Heart right ventricle (tissue), 16 donors: ENCODE measurements around the gene MBOAT2. TPM values are rescaled to one million over a fixed set of nuclear protein-coding genes. Genes with fewer than 3 reads are reported as not detected.
A peak's percentile ranks its signal among the peaks of the same experiment; 100 is the strongest.

ENCODE experiments used
- ATAC-seq, 8 donors: fragments of 200-7000 bp; cut with Tn5 transposase; one replicate each; pipeline ENCODE4 v1.9.1; 2020; ENCODE audit warnings: mild to moderate bottlenecking in 8 of 8, moderate library complexity in 8 of 8, moderate number of reproducible peaks in 1 of 8
- DNase-seq, 2 donors: peaks; one replicate each; pipeline ENCODE4 v3.0.0-alpha.2; 2020
- H3K27ac ChIP-seq, 10 donors: fragments of 200-600 bp; sonication (generic) in 2 of 10; one replicate each; pipeline versions ENCODE4 v1.5.0 to v1.8.0; 2020 to 2022; ENCODE audit warnings: mild to moderate bottlenecking in 3 of 10
- H3K27me3 ChIP-seq, 7 donors: fragments of 200-600 bp; one replicate each; pipeline ENCODE4 v1.8.0; 2021 to 2022; ENCODE audit warnings: mild to moderate bottlenecking in 2 of 7
- H3K36me3 ChIP-seq, 9 donors: fragments of 200-600 bp; sonication (generic) in 1 of 9; one replicate each; pipeline versions ENCODE4 v1.5.0 to v1.8.0; 2020 to 2022; ENCODE audit warnings: mild to moderate bottlenecking in 2 of 9
- H3K4me1 ChIP-seq, 9 donors: fragments of 200-600 bp; sonication (generic) in 1 of 9; one replicate each; pipeline versions ENCODE4 v1.5.0 to v1.8.0; 2020 to 2022; ENCODE audit warnings: mild to moderate bottlenecking in 4 of 9
- H3K4me3 ChIP-seq, 10 donors: fragments of 200-600 bp; sonication (generic) in 2 of 10; one replicate each; pipeline versions ENCODE4 v1.5.0 to v1.8.0; 2020 to 2022; ENCODE audit warnings: mild to moderate bottlenecking in 7 of 10, moderate library complexity in 2 of 10
- H3K9me3 ChIP-seq, 11 donors: fragments of 200-600 bp in 10 of 11; sonication (generic) in 2 of 11; one replicate each; pipeline versions ENCODE4 v1.5.0 to v1.8.0; 2013 to 2022; ENCODE audit warnings: mild to moderate bottlenecking in 2 of 11, control low read depth in 1 of 11, moderate library complexity in 1 of 11
- WGBS, 2 donors: extraction: QIAGEN DNeasy Blood & Tissue Kit; methylation state at CpG; one replicate each; pipeline ENCODE4 v1.1.7; 2013; ENCODE audit warnings: inconsistent platforms in 1 of 2; 5-methylcytosine and 5-hydroxymethylcytosine counted together
- intact Hi-C, 10 donors: fragments of 100-400 bp; cut with DNase I; formaldehyde crosslinking; loops; one replicate each; pipeline versions ENCODE4 v1.11.1 to v1.14.2; 2022
- polyA plus RNA-seq, 2 donors: library from polyadenylated mRNA; stranded (reverse); fragments of 200-250 nt; gene quantifications; one replicate each; pipeline ENCODE4 v1.2.3, GENCODE V29; 2013
- total RNA-seq, 10 donors: library from RNA; stranded (reverse); fragmentation: NEBNext Ultra II Directional in 3 of 10; extraction: Animal tissue kit (Norgen Biotek cat#: 25700) in 3 of 10; gene quantifications; one replicate each; pipeline versions ENCODE4 v1.2.1 to v1.2.4, GENCODE V29; 2021 to 2023
- TF ChIP-seq, protein P1 (sequence below), 9 donors: fragments of 200-600 bp; sonication (generic) in 2 of 9; IDR thresholded peaks; one replicate each; pipeline versions ENCODE4 v1.5.0 to v1.8.0; 2021 to 2022; ENCODE audit warnings: antibody characterized with exemption in 9 of 9, mild to moderate bottlenecking in 5 of 9, moderate library complexity in 1 of 9
- donor health status: Arrhythmogenic right ventricular cardiomyopathy.
- donor health status: ischemic (EF 13 %, LVEDD 7.1; RV severe dilation, severe dysfunction).
- donor health status: healthy with polysubstance abuse.
- donor health status: DM: no; HTN: yes; CAD: no.
- donor health status: DM: no; HTN: no; CAD: no.
- donor health status: ischemic (EF 25% LVEDD 6.9; RV normal size, moderate dysfunction).
- donor health status: ischemic (EF 25% LVEDD 5.7; RV mildly dilated, moderate dysfunction).
- donor health status: healthy.
- donor health status: DM: yes; HTN: yes; CAD: no.
- donor health status: Ischemic cardiomyopathy.
- donor health status: ischemic (EF 35%, LVEDD 5.7; RV mildly dilated, moderate dysfunction).
- donor health status: nonischemic (EF 11% LVEDD 7.7; RV severe dilation, severe dysfunction).
- donor health status: DM: yes; HTN: yes; CAD: no.
- donor health status: PGD.
- donor health status: ischemic (EF 29% LVEDD 5.4; RV normal size, mild dysfunction).
- donor health status: nonischemic (EF 23%, LVEDD 6.1; RV moderate dilation, normal function).

The MBOAT2 gene
- total and polyA plus RNA-seq, 12 donors, result 6.3 to 35.3 (median 18.4) TPM

- intact Hi-C loops, result no loop called here
- DNase-seq (peak in 1 of 2 donors; percentile 27), ATAC-seq (peak; percentile 14 to 69 (median 53))
- no peak overlapping the region for H3K4me3 ChIP-seq
- H3K4me1 ChIP-seq, result peaks cover 0 to 61% (median 23%) of the 10 kb centered on the region in 9 donors
- TF ChIP-seq, protein P1, sequence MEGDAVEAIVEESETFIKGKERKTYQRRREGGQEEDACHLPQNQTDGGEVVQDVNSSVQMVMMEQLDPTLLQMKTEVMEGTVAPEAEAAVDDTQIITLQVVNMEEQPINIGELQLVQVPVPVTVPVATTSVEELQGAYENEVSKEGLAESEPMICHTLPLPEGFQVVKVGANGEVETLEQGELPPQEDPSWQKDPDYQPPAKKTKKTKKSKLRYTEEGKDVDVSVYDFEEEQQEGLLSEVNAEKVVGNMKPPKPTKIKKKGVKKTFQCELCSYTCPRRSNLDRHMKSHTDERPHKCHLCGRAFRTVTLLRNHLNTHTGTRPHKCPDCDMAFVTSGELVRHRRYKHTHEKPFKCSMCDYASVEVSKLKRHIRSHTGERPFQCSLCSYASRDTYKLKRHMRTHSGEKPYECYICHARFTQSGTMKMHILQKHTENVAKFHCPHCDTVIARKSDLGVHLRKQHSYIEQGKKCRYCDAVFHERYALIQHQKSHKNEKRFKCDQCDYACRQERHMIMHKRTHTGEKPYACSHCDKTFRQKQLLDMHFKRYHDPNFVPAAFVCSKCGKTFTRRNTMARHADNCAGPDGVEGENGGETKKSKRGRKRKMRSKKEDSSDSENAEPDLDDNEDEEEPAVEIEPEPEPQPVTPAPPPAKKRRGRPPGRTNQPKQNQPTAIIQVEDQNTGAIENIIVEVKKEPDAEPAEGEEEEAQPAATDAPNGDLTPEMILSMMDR (IDR thresholded peaks at IDR 0.05), result peak in 2 of 9 donors; percentile 14 to 20
- H3K27me3 ChIP-seq, result no peaks in the 10 kb centered on the region
- H3K9me3 ChIP-seq, result no peaks in the 10 kb centered on the region
- peak overlapping the region in 8 of 10 donors; percentile 2 to 87 (median 78) for H3K27ac ChIP-seq
- H3K36me3 ChIP-seq, result peaks cover 0 to 100% (median 37%) of the 10 kb centered on the region in 9 donors
- 70 to 76% methylated on average over 3 of the region's 3 CpGs for WGBS, 2 donors
Observed at GRCh38 chr2:8803658-8804379, 199.7 kb downstream of the MBOAT2 start.

DNA sequence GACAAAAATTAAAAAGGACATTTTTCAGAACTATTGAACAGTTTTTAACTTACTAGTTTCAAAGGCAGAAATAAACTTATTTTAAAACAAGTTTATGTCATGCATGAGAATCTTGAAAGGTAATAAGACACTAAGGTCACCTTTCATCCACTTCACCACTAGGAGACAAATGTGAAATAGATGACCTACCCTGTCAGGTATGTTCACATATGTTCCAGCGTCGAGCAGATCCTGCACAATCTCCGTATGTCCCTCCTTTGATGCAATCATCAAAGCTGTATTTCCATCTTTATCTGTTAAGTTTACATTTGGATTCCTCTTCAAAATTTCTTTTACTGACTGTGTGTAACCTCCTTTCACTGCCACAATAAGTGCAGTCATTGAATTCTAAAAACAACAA is 200.7 kb downstream of the MBOAT2 start:
- Histone ChIP-seq H3K27ac (peak overlapping the region in 4 of 10 donors; percentile 26 to 85 (median 41)), H3K27me3 (no peaks in the 10 kb centered on the region), H3K9me3 (no peaks in the 10 kb centered on the region), H3K4me3 (no peak overlapping the region), H3K36me3 (peaks cover 0 to 100% (median 36%) of the 10 kb centered on the region in 9 donors), H3K4me1 (peaks cover 0 to 56% (median 23%) of the 10 kb centered on the region in 9 donors)
- WGBS, 2 donors, result 48 to 69% methylated on average over 3 of the region's 3 CpGs
- DNase-seq (no peak), ATAC-seq (no peak)
- TF ChIP-seq, protein P1 (IDR thresholded peaks at IDR 0.05), result no peak
- intact Hi-C loops, result no loop called here

Other genes with a start within 250 kb of the MBOAT2 start
- gene KIDINS220, start 166.1 kb downstream of the MBOAT2 start, total RNA-seq, result 100 to 1,000 TPM in 2 of 10 donors, 10 to 100 TPM in 8; 45.8 to 116 (median 76.2) TPM
- gene KIDINS220, start 166.1 kb downstream of the MBOAT2 start, polyA plus RNA-seq, result 10 to 100 TPM; 20.0 to 26.9 TPM
- 10 to 100 TPM in 9 of 10 donors, 1 to 10 TPM in 1; 9.9 to 16.2 (median 11.8) TPM for gene ASAP2, start 203.1 kb upstream of the MBOAT2 start, total RNA-seq
- 10 to 100 TPM in 1 of 2 donors, 1 to 10 TPM in 1; 5.4 to 17.3 TPM for gene ASAP2, start 203.1 kb upstream of the MBOAT2 start, polyA plus RNA-seq